Thyroid gland (tissue), 4 donors: ENCODE data around the gene VAMP8.

Experiments
- POLR2A ChIP-seq, 2 donors: fragments of 450-650 bp; IDR thresholded peaks; one replicate each; pipeline ENCODE4 v1.6.1; 2017; ENCODE audit warnings: antibody characterized with exemption in 2 of 2, mild to moderate bottlenecking in 2 of 2, moderate library complexity in 1 of 2
- TF ChIP-seq, protein P1 (sequence below), 6 experiments: fragments of 200-600 bp in 3 of 6; fragments of 450-650 bp in 3 of 6; sonication (generic) in 3 of 6; IDR thresholded peaks; one replicate each; pipeline ENCODE4 v1.5.1; 2016 to 2019; ENCODE audit warnings: antibody characterized with exemption in 6 of 6, mild to moderate bottlenecking in 2 of 6, inconsistent platforms in 1 of 6, moderate library complexity in 1 of 6

- TF ChIP-seq POLR2A (IDR thresholded peaks at IDR 0.05): no peak
- TF ChIP-seq, protein P1, sequence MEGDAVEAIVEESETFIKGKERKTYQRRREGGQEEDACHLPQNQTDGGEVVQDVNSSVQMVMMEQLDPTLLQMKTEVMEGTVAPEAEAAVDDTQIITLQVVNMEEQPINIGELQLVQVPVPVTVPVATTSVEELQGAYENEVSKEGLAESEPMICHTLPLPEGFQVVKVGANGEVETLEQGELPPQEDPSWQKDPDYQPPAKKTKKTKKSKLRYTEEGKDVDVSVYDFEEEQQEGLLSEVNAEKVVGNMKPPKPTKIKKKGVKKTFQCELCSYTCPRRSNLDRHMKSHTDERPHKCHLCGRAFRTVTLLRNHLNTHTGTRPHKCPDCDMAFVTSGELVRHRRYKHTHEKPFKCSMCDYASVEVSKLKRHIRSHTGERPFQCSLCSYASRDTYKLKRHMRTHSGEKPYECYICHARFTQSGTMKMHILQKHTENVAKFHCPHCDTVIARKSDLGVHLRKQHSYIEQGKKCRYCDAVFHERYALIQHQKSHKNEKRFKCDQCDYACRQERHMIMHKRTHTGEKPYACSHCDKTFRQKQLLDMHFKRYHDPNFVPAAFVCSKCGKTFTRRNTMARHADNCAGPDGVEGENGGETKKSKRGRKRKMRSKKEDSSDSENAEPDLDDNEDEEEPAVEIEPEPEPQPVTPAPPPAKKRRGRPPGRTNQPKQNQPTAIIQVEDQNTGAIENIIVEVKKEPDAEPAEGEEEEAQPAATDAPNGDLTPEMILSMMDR (IDR thresholded peaks at IDR 0.05): no peak
Observed at GRCh38 chr2:85619617-85620016, 42.2 kb downstream of the VAMP8 start.
